K562 (cell line): ENCODE data around the gene ZNF330. TPM values are rescaled to one million over a fixed set of nuclear protein-coding genes. Genes with fewer than 3 reads are reported as not detected.

Source experiments
- polyA plus RNA-seq, 8 experiments: library from polyadenylated mRNA; depleted of rRNA in 4 of 8; stranded (reverse) in 5 of 8; unstranded in 3 of 8; fragments of >200 nt; fragmentation: Nextera tagmentation in 2 of 8; fragmentation: Illumina TruSeq in 1 of 8; extraction: Ambion mirVana in 2 of 8; extraction: Trizol in 1 of 8; gene quantifications; 2 replicates each; pipeline versions ENCODE4 v1.2.1 to v1.2.3, GENCODE V29; 2011 to 2014; ENCODE audit warnings: inconsistent platforms in 1 of 8, missing spikeins in 1 of 8
- total RNA-seq, 7 experiments: library from RNA; depleted of rRNA in 6 of 7; stranded (reverse); fragments of >200 nt in 6 of 7; fragmentation: Illumina TruSeq in 2 of 7; extraction: Trizol in 2 of 7; gene quantifications; 2 replicates each; pipeline versions ENCODE4 v1.2.1 to v1.2.3, GENCODE V29; 2011 to 2021; ENCODE audit warnings: low replicate concordance in 1 of 7

The ZNF330 gene
- total and polyA plus RNA-seq, 9 of the 15 experiments (the other 6 are each of a cell fraction or from before 2014, with no cell fraction given): 70.0 to 115 (median 92.0) TPM

Other genes with a start within 250 kb of the ZNF330 start
- gene RNF150, start 87.4 kb upstream of the ZNF330 start, total RNA-seq (2014; rRNA removed): not detected in 2 replicates
- not detected in 2 replicates for gene RNF150, start 87.4 kb upstream of the ZNF330 start, total RNA-seq (2014; rRNA removed; fragmentation: Illumina TruSeq; extraction: Trizol)
- gene RNF150, start 87.4 kb upstream of the ZNF330 start, total RNA-seq (2015; rRNA removed; fragmentation: Illumina TruSeq; extraction: Trizol): not detected in 2 replicates
- gene RNF150, start 87.4 kb upstream of the ZNF330 start, total RNA-seq (2021): 0.04 and 0.09 TPM in 2 replicates
- gene RNF150, start 87.4 kb upstream of the ZNF330 start, polyA plus RNA-seq (2011; rRNA removed): not detected in 2 replicates
- gene RNF150, start 87.4 kb upstream of the ZNF330 start, polyA plus RNA-seq (2014; fragmentation: Illumina TruSeq; extraction: Trizol): not detected in 2 replicates
- not detected for gene RNF150, start 87.4 kb upstream of the ZNF330 start, polyA plus RNA-seq (2014; fragmentation: Nextera tagmentation; extraction: Ambion mirVana)
- not detected in 2 replicates for gene RNF150, start 87.4 kb upstream of the ZNF330 start, polyA plus RNA-seq (2014; rRNA removed)